ENCODE data around the gene GPR137. TPM values are rescaled to one million over a fixed set of nuclear protein-coding genes. Genes with fewer than 3 reads are reported as not detected.

GPR137 gene
- total and polyA plus RNA-seq, 9 of the 15 experiments (the other 6 are each of a cell fraction or from before 2014, with no cell fraction given) = 0.32 to 26.7 (median 10.7) TPM

DNA sequence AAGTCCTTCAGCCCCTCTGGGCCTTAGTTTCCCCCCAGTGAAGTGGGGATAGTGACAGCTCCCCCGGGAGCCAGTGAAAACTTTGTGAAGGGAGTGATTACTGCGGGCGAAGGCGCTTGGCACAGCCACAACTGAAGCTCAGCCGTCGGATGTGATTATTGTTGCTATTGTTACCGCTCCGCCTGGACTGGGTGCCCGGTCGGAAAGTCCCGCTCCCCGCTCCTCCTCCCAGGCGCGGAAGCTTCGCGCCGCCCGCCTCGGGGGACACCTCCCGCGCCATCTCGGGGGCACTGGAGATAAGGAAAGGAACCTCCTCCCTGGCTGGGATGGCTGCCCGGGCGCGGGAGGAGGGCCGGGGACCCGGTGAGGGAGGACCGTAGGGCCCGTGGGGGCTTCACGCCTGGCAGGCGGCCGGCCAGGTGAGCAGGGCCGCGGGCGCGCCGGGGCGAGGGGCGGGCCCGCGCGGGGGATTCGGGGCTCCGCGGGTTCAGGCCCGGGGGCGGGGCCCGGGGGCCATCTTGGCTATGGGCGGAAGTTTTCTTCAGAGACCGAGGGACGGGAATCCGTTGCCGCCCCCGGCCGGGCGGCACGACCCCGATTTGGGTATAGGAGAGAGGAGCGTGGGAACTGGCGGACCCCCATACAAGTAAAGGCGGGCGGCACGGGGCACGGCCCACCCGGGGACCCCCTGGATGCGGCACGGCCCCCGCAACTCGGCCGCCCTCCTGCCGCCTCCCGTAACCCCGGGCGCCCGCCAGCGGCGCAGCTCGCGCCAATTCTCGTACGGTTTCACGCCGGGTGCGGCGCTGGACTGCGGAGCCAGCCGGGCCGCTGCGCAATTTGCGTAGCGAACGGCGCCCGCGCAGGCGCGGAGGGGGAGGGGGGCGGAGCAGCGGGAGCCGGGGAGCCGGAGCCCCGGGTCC lies at the start of gene GPR137 (continued):
- TF ChIP-seq SMAD4 (CRISPR knock-in tag; conservative IDR thresholded peaks at IDR 0.05) = peak; percentile 57
- TF ChIP-seq WHSC1 (IDR thresholded peaks at IDR 0.05; ENCODE audit: low read length) = no peak
- TF ChIP-seq TEAD4 (IDR thresholded peaks at IDR 0.05; ENCODE audit: low read length) = no peak
- TF ChIP-seq TEAD4 (CRISPR knock-in tag; IDR thresholded peaks at IDR 0.05; ENCODE audit: borderline replicate concordance) = no peak
- TF ChIP-seq, protein P1, sequence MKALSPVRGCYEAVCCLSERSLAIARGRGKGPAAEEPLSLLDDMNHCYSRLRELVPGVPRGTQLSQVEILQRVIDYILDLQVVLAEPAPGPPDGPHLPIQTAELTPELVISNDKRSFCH (CRISPR knock-in tag; IDR thresholded peaks at IDR 0.05) = no peak
- TF ChIP-seq, protein P1 (tag; IDR thresholded peaks at IDR 0.05) = 0 out of 2 replicates have a peak, but pooled peaks have one; percentile 23
- TF ChIP-seq TRIM24 (IDR thresholded peaks at IDR 0.05) = no peak
- TF ChIP-seq, protein P2, sequence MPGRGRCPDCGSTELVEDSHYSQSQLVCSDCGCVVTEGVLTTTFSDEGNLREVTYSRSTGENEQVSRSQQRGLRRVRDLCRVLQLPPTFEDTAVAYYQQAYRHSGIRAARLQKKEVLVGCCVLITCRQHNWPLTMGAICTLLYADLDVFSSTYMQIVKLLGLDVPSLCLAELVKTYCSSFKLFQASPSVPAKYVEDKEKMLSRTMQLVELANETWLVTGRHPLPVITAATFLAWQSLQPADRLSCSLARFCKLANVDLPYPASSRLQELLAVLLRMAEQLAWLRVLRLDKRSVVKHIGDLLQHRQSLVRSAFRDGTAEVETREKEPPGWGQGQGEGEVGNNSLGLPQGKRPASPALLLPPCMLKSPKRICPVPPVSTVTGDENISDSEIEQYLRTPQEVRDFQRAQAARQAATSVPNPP (IDR thresholded peaks at IDR 0.05; ENCODE audit: borderline replicate concordance, insufficient read depth, insufficient read length) = no peak
- TF ChIP-seq ESRRA (IDR thresholded peaks at IDR 0.05; ENCODE audit: borderline replicate concordance, low read depth) = peak; percentile 84; the same call in 1 of the 2 replicates
- 0 out of 2 replicates have a peak, but pooled peaks have one; percentile 33 for TF ChIP-seq CBFB (CRISPR knock-in tag; IDR thresholded peaks at IDR 0.05)
- TF ChIP-seq ZNF253 (CRISPR knock-in tag; conservative IDR thresholded peaks at IDR 0.05) = no peak
- TF ChIP-seq ZNF436 (CRISPR knock-in tag; IDR thresholded peaks at IDR 0.05) = no peak
- TF ChIP-seq ZNF561 (CRISPR knock-in tag; conservative IDR thresholded peaks at IDR 0.05) = no peak
- TF ChIP-seq ZKSCAN3 (CRISPR knock-in tag; IDR thresholded peaks at IDR 0.05) = no peak
- no peak for TF ChIP-seq SMARCB1 (IDR thresholded peaks at IDR 0.05; ENCODE audit: insufficient read length, low read depth)
- no peak for TF ChIP-seq ZNF217 (CRISPR knock-in tag; IDR thresholded peaks at IDR 0.05)
- no peak for TF ChIP-seq SLC30A9 (CRISPR knock-in tag; IDR thresholded peaks at IDR 0.05)
- no peak for TF ChIP-seq MEF2A (IDR thresholded peaks at IDR 0.05; ENCODE audit: control insufficient read depth, low read depth, low read length)
- no peak for TF ChIP-seq TRIM28 (IDR thresholded peaks at IDR 0.05)
- TF ChIP-seq TEAD2 (tag; IDR thresholded peaks at IDR 0.05) = no peak
- TF ChIP-seq EHMT2 (IDR thresholded peaks at IDR 0.05) = no peak
- TF ChIP-seq TAF1 (IDR thresholded peaks at IDR 0.05; ENCODE audit: control insufficient read depth, extremely low read depth, insufficient read depth, low read length, severe bottlenecking) = no peak
- no peak for TF ChIP-seq TCF7L2 (IDR thresholded peaks at IDR 0.05; ENCODE audit: low read depth, low read length)
- TF ChIP-seq, protein P3, sequence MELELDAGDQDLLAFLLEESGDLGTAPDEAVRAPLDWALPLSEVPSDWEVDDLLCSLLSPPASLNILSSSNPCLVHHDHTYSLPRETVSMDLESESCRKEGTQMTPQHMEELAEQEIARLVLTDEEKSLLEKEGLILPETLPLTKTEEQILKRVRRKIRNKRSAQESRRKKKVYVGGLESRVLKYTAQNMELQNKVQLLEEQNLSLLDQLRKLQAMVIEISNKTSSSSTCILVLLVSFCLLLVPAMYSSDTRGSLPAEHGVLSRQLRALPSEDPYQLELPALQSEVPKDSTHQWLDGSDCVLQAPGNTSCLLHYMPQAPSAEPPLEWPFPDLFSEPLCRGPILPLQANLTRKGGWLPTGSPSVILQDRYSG (tag; conservative IDR thresholded peaks at IDR 0.05; ENCODE audit: low read depth) = no peak
- 0 out of 2 replicates have a peak, but pooled peaks have one; percentile 9 for TF ChIP-seq CREB1 (IDR thresholded peaks at IDR 0.05)
- TF ChIP-seq CREB1 (CRISPR knock-in tag; IDR thresholded peaks at IDR 0.05) = no peak; the same call in 1 of the 2 replicates
- no peak for TF ChIP-seq PHB2 (IDR thresholded peaks at IDR 0.05; ENCODE audit: low read depth)
- TF ChIP-seq, protein P4, sequence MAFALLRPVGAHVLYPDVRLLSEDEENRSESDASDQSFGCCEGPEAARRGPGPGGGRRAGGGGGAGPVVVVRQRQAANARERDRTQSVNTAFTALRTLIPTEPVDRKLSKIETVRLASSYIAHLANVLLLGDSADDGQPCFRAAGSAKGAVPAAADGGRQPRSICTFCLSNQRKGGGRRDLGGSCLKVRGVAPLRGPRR (CRISPR knock-in tag; IDR thresholded peaks at IDR 0.05) = no peak
